GM19372 (cell line): Measurements from ENCODE around the gene ARFGAP2.

ENCODE experiments used
- ATAC-seq: cut with Tn5 transposase; IDR thresholded peaks from one replicate; pipeline ENCODE4 v1.9.1; 2021; ENCODE audit warnings: mild to moderate bottlenecking, low read depth, moderate library complexity; ENCODE audit not compliant: unreplicated experiment

ARFGAP2 gene

DNA sequence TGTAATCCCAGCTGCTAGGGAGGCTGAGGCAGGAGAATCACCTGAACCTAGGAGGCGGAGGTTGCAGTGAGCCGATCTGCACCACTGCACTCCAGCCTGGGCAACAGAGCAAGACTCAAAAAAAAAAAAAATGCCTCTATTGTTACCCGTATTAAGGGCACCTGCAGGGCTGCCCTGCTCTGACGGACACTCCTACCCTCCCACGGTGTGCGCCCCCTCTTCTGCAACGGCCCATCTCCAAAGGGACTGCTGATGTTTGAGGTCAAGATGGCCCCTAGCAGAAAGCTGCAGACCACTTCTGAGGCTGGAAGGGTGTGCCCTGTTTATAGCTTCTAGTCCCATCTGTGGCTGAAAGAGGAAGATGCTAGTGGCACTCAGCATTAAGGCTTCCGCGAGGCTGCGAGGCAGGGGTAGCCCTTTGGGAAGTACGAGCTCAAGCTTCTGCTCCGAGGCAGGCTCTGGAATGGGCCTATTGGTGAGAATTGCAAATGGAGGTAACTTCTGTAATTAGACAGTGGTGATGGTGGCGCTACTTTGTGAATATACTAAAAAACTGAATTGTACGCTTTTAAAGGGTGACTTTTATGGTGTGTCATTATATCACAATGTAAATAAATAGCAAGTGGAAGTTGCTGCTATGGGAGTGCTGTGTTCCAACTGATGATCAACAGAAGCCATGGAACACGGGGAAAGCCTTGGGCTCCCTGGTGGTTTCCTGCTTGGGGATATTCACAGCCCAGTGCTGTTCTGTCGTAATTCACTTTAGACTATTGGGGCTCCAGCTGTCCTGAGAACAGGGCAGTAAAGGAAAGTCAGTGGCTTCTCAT lies 24.3 kb downstream of the ARFGAP2 start:
- ATAC-seq, result no peak

DNA sequence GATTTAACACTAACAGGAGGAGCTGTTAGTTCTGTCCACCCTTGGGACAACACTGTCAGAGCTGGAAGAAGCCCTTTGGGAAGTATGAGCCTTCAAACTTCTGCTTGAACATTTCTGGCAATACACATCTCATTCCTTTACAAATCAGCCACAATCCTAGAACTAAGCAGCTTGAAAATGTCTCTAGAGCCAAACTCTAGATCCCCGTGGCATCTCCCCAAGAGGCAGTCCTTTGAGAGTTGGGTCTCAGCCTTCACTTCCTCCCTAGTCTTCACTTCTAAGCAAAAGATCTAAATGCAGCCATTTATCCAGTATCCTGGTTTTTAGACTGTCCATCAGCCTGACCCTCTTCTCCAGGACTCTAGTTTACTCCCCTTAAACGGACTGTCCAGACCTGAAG lies 26.9 kb downstream of the ARFGAP2 start:
- no peak for ATAC-seq

GRCh38 chr11:47148903-47149531 lies 27.7 kb downstream of the ARFGAP2 start:
- ATAC-seq, result no peak

- ATAC-seq, result no peak
These were observed 28.4 kb downstream of the ARFGAP2 start for GRCh38 chr11:47148270-47148669.

DNA sequence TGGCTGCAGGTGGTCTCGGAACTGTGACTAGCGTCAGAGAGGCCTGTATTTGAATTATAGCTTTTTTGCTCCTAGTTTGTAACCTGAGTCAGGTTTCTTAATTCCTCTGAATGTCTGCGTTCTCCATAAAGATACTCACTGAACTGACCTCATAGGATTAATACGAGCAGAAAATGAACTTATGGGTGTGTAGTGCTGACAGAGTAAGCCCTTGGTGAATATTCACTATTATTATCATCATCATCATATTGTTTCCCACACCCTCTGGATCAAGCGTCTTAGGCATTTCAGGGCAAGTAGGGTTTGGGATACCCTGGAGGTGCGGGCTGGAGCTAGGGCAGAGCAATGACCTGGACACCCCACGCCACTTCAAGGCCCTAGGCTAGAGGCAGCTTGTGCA lies 29.0 kb downstream of the ARFGAP2 start:
- ATAC-seq, result no peak

GRCh38 chr11:47147250-47147649 lies 29.4 kb downstream of the ARFGAP2 start:
- ATAC-seq, result no peak

GRCh38 chr11:47144541-47144940 lies 32.1 kb downstream of the ARFGAP2 start:
- no peak for ATAC-seq

- ATAC-seq, result no peak
These were observed 33.4 kb downstream of the ARFGAP2 start for GRCh38 chr11:47143322-47143721.

- ATAC-seq, result no peak
These were observed 36.8 kb downstream of the ARFGAP2 start for GRCh38 chr11:47139878-47140277.

GRCh38 chr11:47137476-47137875 lies 39.2 kb downstream of the ARFGAP2 start:
- no peak for ATAC-seq

GRCh38 chr11:47136921-47137320 lies 39.8 kb downstream of the ARFGAP2 start:
- ATAC-seq, result no peak

DNA sequence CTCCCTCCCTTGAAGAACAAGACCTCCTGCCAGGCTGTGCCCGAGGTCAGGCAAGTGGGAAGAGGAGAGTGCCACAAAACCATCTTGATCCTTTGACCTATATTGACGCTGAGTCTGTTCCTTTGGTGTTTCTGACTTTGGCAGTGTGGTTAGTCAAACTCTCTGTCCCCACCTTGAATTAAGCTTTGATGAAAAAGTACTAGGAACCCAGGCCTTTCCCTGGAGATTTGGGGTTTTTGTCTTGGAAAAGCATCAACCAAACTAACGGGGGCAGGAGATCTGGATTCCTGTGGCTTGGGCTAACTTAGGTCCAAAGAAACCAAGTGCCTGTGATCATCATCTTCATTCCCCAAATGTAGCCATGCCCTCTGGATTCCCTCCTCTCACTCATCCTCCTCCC lies 40.4 kb downstream of the ARFGAP2 start:
- no peak for ATAC-seq

GRCh38 chr11:47132981-47133380 lies 43.7 kb downstream of the ARFGAP2 start:
- no peak for ATAC-seq

DNA sequence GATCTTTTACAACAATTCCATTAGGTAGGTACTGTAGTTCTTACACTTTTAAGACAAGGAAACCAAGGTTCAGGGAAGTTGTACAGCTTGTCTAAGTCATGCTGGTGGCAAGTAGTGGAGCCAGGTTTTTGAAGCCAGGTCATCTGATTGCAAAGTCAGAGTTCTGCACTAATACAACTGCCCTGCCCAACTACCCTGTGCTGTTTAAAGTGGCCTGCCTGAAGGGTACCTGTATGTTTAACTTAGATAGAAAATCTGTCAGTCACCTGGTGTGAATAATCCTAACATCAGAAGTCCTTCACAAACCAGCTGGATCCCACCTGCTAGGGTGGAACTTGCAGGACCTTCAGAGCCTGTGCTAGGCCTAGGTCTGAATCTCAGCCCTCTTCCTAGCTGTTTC lies 44.2 kb downstream of the ARFGAP2 start:
- no peak for ATAC-seq

- no peak for ATAC-seq
These were observed 45.5 kb downstream of the ARFGAP2 start for GRCh38 chr11:47131136-47131535.

DNA sequence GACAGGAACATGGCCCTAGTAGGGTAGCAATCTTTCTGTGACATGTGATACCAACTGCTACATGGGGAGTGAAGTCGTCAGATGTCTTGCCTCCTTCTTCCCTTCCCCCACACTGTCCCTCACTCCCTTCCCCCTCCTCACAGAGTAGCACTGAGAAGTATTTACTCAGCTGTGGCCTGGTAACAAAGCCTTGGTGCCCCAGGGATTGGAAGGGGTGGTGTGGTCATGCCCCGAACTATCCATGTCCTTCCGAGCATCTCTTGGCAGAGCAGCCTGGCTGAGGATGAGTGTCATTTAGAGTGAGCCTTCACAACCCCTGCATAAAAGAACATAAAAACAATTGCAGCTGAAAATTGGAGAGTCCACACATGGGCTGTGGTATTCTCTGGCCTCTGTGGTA lies 46.1 kb downstream of the ARFGAP2 start:
- no peak for ATAC-seq

DNA sequence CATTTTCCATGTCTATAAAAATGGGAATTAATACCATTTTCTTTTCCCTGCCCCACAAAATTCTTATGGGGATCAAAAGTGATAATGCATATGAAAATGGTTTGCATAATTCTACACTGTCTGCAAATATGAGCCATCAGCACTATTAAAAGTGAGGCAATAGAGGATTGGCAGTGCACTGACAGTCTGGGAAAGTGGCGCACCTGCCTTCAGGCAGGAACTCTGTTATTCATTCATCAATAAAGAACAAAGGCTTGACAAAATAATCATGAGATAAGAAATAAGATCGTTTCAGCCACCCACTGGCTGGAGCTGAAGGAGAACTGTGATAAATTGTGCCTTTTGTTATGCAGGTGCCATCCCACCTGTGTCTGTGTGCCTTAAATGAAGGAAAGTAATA lies 49.5 kb downstream of the ARFGAP2 start:
- no peak for ATAC-seq

- no peak for ATAC-seq
These were observed 51.6 kb downstream of the ARFGAP2 start for GRCh38 chr11:47125083-47125482.

DNA sequence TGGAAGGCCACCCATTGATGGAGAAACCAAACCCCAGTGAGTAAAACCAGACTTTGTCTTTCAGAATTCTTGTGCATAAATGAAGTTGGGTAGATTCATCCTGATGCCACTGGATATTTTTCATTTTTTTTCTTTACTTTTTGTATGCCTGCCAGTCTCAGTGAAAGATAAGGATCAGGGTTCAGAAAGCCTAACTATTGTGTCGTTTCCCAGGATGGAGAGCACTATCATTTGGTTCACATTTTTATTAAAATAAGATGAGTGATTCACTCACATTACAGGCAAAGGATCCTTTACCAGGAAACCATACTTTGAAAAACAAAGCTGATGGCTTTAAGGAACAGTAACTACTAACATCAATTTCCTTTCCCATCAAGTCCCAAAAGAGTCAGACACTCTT lies 52.0 kb downstream of the ARFGAP2 start:
- ATAC-seq, result no peak

DNA sequence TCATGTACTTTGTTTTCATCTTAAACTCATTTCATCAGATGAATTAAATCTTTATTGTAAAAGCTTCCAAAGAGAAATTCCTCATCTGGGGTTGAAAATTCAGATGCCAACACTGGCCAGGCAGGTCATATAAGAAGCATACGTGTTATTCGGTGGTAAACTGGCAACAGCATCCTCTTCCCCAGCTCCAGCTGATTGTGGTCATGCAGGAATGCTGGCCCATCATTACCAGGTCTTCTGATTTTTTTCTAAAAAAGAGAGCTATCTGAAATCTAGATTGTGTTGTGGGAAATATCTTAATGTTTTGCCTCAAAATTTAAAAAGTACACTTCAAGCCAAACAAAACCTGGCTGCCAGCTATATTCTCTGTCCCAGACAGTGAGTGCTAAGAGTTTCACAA lies 53.6 kb downstream of the ARFGAP2 start:
- ATAC-seq, result no peak

DNA sequence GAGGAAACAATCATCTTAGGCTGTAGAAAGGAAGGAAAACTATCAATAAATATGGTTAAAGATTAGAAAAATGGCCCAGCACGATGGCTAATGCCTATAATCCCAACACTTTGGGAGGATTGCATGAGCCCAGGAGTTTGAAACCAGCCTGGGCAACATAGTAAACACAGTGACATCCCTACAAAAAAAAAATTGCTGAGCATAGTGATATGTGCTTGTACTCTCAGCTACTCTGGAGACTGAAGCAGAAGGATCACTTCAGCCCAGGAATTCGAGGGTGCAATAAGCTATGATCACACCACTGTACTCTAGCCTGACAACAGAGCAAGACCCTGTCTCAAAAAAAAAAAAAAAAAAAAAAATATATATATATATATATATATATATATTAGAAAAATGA lies 54.9 kb downstream of the ARFGAP2 start:
- no peak for ATAC-seq

GRCh38 chr11:47121056-47121455 lies 55.6 kb downstream of the ARFGAP2 start:
- no peak for ATAC-seq
